ENCODE results near the gene MLLT1.

Gene MLLT1

DNA sequence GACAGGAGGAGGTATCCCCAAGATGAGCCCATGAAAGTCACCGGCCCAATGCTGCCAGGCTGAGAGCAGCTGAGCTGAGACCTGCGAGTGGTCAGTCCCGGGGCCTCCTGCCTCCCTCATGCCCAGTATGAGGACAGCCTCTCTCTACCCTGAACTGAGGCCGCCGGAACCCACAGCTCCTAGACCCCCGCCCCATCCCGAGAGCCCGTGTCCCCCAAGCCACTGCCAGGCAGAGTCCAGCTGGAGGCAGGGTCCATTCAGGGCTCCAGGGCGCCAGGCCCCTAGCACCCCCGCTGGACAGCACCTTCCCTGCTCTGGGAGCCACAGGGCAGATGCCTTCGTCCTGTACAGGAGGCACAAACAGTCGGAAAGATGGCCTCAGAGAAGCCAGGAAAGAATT, 38.7 kb downstream of the MLLT1 start:
- Histone ChIP-seq H3K27me3 (ENCODE audit: low read length) (no peaks in the 10 kb centered on the region), H3K9me3 (ENCODE audit: insufficient read depth, low read length) (no peaks in the 10 kb centered on the region), H3K27ac (ENCODE audit: low read depth, low read length) (no peak overlapping the region), H3K9me2 (replicated peaks; ENCODE audit: insufficient read depth, low read length) (no peaks in the 10 kb centered on the region), H3K4me3 (ENCODE audit: insufficient read depth, low read length, poor library complexity, severe bottlenecking) (no peak overlapping the region), H3K79me2 (ENCODE audit: insufficient read depth, low read length) (peaks cover 90% of the 10 kb centered on the region), H2AFZ (ENCODE audit: low read depth, low read length, severe bottlenecking) (no peak overlapping the region), H4K20me1 (ENCODE audit: low read depth, low read length) (no peaks in the 10 kb centered on the region; the same call in 1 of the 2 replicates), H3K4me2 (ENCODE audit: low read depth, low read length, poor library complexity, severe bottlenecking) (no peak overlapping the region), H3F3A (ENCODE audit: insufficient read depth) (no peaks in the 10 kb centered on the region), H3K36me3 (ENCODE audit: low read length) (no peaks in the 10 kb centered on the region), H3K9ac (ENCODE audit: low read length) (no peak overlapping the region)
- TF ChIP-seq EZH2phosphoT487 (conservative IDR thresholded peaks at IDR 0.05; ENCODE audit: low read length), result no peak
- TF ChIP-seq, protein P1, sequence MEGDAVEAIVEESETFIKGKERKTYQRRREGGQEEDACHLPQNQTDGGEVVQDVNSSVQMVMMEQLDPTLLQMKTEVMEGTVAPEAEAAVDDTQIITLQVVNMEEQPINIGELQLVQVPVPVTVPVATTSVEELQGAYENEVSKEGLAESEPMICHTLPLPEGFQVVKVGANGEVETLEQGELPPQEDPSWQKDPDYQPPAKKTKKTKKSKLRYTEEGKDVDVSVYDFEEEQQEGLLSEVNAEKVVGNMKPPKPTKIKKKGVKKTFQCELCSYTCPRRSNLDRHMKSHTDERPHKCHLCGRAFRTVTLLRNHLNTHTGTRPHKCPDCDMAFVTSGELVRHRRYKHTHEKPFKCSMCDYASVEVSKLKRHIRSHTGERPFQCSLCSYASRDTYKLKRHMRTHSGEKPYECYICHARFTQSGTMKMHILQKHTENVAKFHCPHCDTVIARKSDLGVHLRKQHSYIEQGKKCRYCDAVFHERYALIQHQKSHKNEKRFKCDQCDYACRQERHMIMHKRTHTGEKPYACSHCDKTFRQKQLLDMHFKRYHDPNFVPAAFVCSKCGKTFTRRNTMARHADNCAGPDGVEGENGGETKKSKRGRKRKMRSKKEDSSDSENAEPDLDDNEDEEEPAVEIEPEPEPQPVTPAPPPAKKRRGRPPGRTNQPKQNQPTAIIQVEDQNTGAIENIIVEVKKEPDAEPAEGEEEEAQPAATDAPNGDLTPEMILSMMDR (IDR thresholded peaks at IDR 0.05; ENCODE audit: insufficient read depth, low read length, poor library complexity, severe bottlenecking), result no peak

DNA sequence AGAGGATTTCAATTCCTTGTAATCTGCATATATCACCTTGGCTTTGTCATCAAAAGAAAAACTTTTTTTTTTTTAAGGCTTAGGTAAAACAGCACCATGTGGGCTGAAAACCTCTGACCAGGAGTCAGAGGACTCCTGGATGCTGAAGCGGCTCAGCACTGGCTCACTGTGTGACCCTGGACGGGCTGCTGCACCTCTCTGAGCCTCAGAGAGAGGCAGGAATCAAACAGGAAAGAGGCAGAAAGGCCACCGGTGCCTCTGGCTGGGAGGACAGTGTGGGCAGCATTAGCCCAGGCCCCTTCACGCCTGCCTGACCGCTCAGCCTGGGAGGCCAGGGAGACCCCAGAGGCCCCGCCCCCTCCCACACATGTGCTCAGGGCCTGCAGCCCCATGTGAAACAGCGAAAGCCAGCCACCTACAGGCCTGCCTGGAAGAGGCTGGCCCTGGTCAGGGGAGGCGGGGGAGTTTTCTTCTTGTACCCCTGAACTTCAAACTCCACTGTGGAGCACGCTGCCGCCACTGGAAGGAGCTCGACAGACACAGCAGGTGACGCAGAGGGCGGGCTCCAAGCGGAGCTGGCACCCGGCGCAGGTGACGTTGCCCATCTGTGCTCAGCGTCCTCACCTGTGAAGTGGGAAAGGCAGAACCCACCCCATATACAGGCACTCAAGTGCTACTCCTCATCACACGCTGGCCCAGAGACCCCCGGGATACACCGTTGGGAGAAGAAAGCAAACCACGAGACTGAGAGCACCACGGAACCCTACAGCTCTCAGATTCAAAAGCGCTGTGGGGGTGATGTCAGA, 39.7 kb downstream of the MLLT1 start:
- Histone ChIP-seq H3K79me2 (ENCODE audit: insufficient read depth, low read length) (peaks cover 96% of the 10 kb centered on the region), H3K9ac (ENCODE audit: low read length) (no peak overlapping the region), H3K4me2 (ENCODE audit: low read depth, low read length, poor library complexity, severe bottlenecking) (no peak overlapping the region), H3K4me3 (ENCODE audit: insufficient read depth, low read length, poor library complexity, severe bottlenecking) (no peak overlapping the region), H3K36me3 (ENCODE audit: low read length) (no peaks in the 10 kb centered on the region), H3K27ac (ENCODE audit: low read depth, low read length) (no peak overlapping the region), H3K9me3 (ENCODE audit: insufficient read depth, low read length) (no peaks in the 10 kb centered on the region), H4K20me1 (ENCODE audit: low read depth, low read length) (no peaks in the 10 kb centered on the region; the same call in 1 of the 2 replicates), H3K9me2 (replicated peaks; ENCODE audit: insufficient read depth, low read length) (no peaks in the 10 kb centered on the region), H2AFZ (ENCODE audit: low read depth, low read length, severe bottlenecking) (no peak overlapping the region), H3K27me3 (ENCODE audit: low read length) (no peaks in the 10 kb centered on the region), H3F3A (ENCODE audit: insufficient read depth) (no peaks in the 10 kb centered on the region)
- no peak for TF ChIP-seq EZH2phosphoT487 (conservative IDR thresholded peaks at IDR 0.05; ENCODE audit: low read length)
- TF ChIP-seq, protein P1 (IDR thresholded peaks at IDR 0.05; ENCODE audit: insufficient read depth, low read length, poor library complexity, severe bottlenecking), result no peak

DNA sequence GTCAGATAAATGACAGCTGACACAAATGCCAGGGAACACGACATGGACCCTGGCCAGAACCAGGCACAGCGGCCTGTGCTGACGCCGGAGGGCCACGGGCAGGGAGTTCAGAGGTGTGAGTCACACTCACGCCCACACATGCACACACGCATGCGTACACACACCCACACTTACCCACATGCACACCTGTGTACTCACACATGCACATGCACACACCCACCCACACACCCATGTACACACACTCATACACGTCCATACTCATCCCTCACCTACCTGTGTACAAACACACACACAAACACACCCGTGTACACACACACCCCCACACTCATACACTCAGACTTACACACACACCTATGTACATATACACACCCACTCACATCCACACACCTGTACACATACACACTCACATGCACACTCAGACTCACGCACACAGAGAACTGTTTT, 40.4 kb downstream of the MLLT1 start:
- Histone ChIP-seq H3F3A (ENCODE audit: insufficient read depth) (no peaks in the 10 kb centered on the region), H3K79me2 (ENCODE audit: insufficient read depth, low read length) (peaks cover 95% of the 10 kb centered on the region), H2AFZ (ENCODE audit: low read depth, low read length, severe bottlenecking) (no peak overlapping the region), H3K9me2 (replicated peaks; ENCODE audit: insufficient read depth, low read length) (no peaks in the 10 kb centered on the region), H3K4me3 (ENCODE audit: insufficient read depth, low read length, poor library complexity, severe bottlenecking) (no peak overlapping the region), H4K20me1 (ENCODE audit: low read depth, low read length) (no peaks in the 10 kb centered on the region; the same call in 1 of the 2 replicates), H3K4me2 (ENCODE audit: low read depth, low read length, poor library complexity, severe bottlenecking) (no peak overlapping the region), H3K27me3 (ENCODE audit: low read length) (no peaks in the 10 kb centered on the region), H3K27ac (ENCODE audit: low read depth, low read length) (no peak overlapping the region), H3K9me3 (ENCODE audit: insufficient read depth, low read length) (no peaks in the 10 kb centered on the region), H3K36me3 (ENCODE audit: low read length) (no peaks in the 10 kb centered on the region), H3K9ac (ENCODE audit: low read length) (no peak overlapping the region)
- no peak for TF ChIP-seq EZH2phosphoT487 (conservative IDR thresholded peaks at IDR 0.05; ENCODE audit: low read length)
- TF ChIP-seq, protein P1 (IDR thresholded peaks at IDR 0.05; ENCODE audit: insufficient read depth, low read length, poor library complexity, severe bottlenecking), result no peak
